HL-60 (cell line): ENCODE measurements around the gene TTC13.
A peak's percentile ranks its signal among the peaks of the same experiment; 100 is the strongest.

Experiments used
- DNase-seq, 2 experiments: peaks; one replicate each; pipeline ENCODE4 v3.0.0-alpha.2; 2010 to 2020; ENCODE audit warnings: low read depth in 1 of 2, low spot score in 1 of 2
- H3K27ac ChIP-seq: fragments of 250-450 bp; sonication (Bioruptor Pico); replicated peaks from 2 replicates; pipeline ENCODE4 v1.5.1; 2020; ENCODE audit warnings: mild to moderate bottlenecking, moderate library complexity
- H3K27me3 ChIP-seq: fragments of 250-450 bp; sonication (Bioruptor Pico); 2 replicates; pipeline ENCODE4 v1.5.1; 2021; ENCODE audit warnings: mild to moderate bottlenecking, moderate library complexity; ENCODE audit not compliant: insufficient read depth, poor library complexity, severe bottlenecking
- H3K4me3 ChIP-seq: replicated peaks from 2 replicates; pipeline ENCODE4 v1.5.1; 2011; ENCODE audit warnings: mild to moderate bottlenecking, control low read depth, low read length; ENCODE audit not compliant: insufficient read depth
- GABPA ChIP-seq: IDR thresholded peaks from 2 replicates; pipeline ENCODE4 v1.6.1; 2012; ENCODE audit warnings: low read depth
- POLR2AphosphoS5 ChIP-seq: IDR thresholded peaks from 2 replicates; pipeline ENCODE4 v1.6.1; 2012; ENCODE audit warnings: low read depth
- SPI1 ChIP-seq: IDR thresholded peaks from 2 replicates; pipeline ENCODE4 v1.6.1; 2012; ENCODE audit warnings: low read depth, mild to moderate bottlenecking, borderline replicate concordance
- long read RNA-seq: library from polyadenylated mRNA; unstranded; transcript quantifications from one replicate; pipeline ENCODE4 v2.0.0, GENCODE V29; 2020
- TF ChIP-seq, protein P1 (sequence below): IDR thresholded peaks from 2 replicates; pipeline ENCODE4 v1.6.1; 2012; ENCODE audit warnings: low read depth; ENCODE audit not compliant: insufficient replicate concordance
- TF ChIP-seq, protein P2 (sequence below): IDR thresholded peaks from one replicate; pipeline ENCODE4 v1.5.1; 2011; ENCODE audit warnings: low read length, control low read depth, inconsistent platforms; ENCODE audit not compliant: insufficient read depth

The TTC13 gene, protein sequence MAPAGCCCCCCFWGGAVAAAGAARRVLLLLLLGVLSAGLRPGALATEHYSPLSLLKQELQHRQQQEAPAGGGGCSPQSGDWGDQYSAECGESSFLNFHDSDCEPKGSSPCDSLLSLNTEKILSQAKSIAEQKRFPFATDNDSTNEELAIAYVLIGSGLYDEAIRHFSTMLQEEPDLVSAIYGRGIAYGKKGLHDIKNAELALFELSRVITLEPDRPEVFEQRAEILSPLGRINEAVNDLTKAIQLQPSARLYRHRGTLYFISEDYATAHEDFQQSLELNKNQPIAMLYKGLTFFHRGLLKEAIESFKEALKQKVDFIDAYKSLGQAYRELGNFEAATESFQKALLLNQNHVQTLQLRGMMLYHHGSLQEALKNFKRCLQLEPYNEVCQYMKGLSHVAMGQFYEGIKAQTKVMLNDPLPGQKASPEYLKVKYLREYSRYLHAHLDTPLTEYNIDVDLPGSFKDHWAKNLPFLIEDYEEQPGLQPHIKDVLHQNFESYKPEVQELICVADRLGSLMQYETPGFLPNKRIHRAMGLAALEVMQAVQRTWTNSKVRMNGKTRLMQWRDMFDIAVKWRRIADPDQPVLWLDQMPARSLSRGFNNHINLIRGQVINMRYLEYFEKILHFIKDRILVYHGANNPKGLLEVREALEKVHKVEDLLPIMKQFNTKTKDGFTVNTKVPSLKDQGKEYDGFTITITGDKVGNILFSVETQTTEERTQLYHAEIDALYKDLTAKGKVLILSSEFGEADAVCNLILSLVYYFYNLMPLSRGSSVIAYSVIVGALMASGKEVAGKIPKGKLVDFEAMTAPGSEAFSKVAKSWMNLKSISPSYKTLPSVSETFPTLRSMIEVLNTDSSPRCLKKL
- long read RNA-seq, transcript TTC13-201 (23 exons, 3,253 nt): major isoform, 44 of 107 reads
- long read RNA-seq, partial matches to known transcripts: 16 of 107 reads
- long read RNA-seq, other reads (novel, unspliced or antisense): 46 of 107 reads

DNA sequence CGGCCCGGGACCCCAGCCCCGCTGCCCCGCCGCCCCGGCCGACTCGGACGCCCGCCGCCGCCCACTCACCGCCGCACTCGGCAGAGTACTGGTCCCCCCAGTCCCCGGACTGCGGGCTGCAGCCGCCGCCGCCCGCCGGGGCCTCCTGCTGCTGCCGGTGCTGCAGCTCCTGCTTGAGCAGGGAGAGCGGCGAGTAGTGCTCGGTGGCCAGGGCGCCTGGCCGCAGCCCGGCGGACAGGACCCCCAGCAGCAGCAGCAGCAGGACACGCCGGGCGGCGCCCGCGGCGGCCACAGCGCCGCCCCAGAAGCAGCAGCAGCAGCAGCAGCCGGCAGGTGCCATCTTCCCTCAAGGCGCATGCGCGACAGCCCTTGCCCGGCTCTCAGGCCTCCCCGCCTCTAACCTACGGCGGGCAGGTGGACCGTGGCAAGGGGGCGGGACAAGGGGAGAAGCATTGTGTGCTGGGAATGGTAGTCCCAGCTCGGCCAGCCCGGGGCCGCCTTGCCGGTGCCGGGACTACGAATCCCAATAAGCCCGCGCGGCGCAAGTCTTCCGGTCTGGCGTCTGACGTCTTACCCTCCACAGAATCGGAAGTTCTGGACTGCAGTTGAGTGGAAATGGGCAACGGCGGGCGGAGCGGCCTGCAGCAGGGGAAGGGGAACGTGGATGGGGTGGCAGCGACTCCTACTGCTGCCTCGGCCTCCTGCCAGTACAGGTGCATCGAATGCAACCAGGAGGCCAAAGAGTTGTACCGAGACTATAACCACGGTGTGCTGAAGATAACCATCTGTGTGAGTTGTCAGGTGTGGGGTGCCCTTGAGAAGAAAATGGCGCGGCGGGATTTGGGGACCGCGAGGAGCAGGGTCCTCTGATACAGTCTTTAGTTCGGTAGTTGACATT is at the start of gene TTC13, which contains the start of gene ARV1:
Gene TTC13, minus strand, starts transcription at position 371 of the 898 bp plus-strand sequence. Its CDS starts 31 bp downstream, at position 340.
Gene ARV1, plus strand, starts transcription at position 604 of the 898 bp plus-strand sequence. Its CDS starts 12 bp downstream, at position 616.
- Histone ChIP-seq H3K27me3 (no peaks in the 10 kb centered on the region), H3K27ac (peak within 1 kb of the TSS; percentile 69)
- TF ChIP-seq, protein P1, sequence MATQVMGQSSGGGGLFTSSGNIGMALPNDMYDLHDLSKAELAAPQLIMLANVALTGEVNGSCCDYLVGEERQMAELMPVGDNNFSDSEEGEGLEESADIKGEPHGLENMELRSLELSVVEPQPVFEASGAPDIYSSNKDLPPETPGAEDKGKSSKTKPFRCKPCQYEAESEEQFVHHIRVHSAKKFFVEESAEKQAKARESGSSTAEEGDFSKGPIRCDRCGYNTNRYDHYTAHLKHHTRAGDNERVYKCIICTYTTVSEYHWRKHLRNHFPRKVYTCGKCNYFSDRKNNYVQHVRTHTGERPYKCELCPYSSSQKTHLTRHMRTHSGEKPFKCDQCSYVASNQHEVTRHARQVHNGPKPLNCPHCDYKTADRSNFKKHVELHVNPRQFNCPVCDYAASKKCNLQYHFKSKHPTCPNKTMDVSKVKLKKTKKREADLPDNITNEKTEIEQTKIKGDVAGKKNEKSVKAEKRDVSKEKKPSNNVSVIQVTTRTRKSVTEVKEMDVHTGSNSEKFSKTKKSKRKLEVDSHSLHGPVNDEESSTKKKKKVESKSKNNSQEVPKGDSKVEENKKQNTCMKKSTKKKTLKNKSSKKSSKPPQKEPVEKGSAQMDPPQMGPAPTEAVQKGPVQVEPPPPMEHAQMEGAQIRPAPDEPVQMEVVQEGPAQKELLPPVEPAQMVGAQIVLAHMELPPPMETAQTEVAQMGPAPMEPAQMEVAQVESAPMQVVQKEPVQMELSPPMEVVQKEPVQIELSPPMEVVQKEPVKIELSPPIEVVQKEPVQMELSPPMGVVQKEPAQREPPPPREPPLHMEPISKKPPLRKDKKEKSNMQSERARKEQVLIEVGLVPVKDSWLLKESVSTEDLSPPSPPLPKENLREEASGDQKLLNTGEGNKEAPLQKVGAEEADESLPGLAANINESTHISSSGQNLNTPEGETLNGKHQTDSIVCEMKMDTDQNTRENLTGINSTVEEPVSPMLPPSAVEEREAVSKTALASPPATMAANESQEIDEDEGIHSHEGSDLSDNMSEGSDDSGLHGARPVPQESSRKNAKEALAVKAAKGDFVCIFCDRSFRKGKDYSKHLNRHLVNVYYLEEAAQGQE: no peak
- TF ChIP-seq SPI1: no peak; the same call in 1 of the 2 replicates
- TF ChIP-seq GABPA: peak; percentile 83
- TF ChIP-seq POLR2AphosphoS5: peak; percentile 92
- TF ChIP-seq, protein P2, sequence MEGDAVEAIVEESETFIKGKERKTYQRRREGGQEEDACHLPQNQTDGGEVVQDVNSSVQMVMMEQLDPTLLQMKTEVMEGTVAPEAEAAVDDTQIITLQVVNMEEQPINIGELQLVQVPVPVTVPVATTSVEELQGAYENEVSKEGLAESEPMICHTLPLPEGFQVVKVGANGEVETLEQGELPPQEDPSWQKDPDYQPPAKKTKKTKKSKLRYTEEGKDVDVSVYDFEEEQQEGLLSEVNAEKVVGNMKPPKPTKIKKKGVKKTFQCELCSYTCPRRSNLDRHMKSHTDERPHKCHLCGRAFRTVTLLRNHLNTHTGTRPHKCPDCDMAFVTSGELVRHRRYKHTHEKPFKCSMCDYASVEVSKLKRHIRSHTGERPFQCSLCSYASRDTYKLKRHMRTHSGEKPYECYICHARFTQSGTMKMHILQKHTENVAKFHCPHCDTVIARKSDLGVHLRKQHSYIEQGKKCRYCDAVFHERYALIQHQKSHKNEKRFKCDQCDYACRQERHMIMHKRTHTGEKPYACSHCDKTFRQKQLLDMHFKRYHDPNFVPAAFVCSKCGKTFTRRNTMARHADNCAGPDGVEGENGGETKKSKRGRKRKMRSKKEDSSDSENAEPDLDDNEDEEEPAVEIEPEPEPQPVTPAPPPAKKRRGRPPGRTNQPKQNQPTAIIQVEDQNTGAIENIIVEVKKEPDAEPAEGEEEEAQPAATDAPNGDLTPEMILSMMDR: peak; percentile 2

DNA sequence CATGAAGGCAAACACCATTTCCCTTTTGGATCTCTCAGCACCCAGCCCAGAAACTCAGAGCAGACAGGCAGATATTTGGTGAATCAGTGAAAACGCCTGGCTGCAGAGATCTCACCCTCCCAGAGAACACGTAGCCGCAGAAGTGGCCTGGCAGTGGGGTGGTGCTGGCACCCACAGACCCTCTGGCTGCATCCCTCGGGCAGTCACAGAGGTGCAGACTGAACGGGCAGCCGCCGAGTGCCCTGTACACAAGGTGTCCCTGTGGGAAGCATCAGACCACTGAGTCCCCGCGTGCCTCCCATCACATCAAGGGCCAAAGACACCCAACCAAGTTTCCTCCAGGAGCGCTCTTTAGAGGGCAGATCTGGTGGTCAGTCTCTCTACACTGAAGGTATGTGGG is 49.3 kb upstream of the TTC13 start:
- TF ChIP-seq GABPA (no peak), SPI1 (no peak)
- TF ChIP-seq, protein P2: no peak
- TF ChIP-seq, protein P1: no peak
- Histone ChIP-seq H3K27me3 (no peaks in the 10 kb centered on the region), H3K4me3 (no peak overlapping the region), H3K27ac (no peak overlapping the region)
- no peak for DNase-seq

More for the DNA sequence above, at the start of gene TTC13, which contains the start of gene ARV1:
- peak within 1 kb of the TSS; percentile 92 for H3K4me3 ChIP-seq
- peak; percentile 96 to 99 for DNase-seq
